ENCODE data around the gene PPP1R13B.

Gene PPP1R13B

DNA sequence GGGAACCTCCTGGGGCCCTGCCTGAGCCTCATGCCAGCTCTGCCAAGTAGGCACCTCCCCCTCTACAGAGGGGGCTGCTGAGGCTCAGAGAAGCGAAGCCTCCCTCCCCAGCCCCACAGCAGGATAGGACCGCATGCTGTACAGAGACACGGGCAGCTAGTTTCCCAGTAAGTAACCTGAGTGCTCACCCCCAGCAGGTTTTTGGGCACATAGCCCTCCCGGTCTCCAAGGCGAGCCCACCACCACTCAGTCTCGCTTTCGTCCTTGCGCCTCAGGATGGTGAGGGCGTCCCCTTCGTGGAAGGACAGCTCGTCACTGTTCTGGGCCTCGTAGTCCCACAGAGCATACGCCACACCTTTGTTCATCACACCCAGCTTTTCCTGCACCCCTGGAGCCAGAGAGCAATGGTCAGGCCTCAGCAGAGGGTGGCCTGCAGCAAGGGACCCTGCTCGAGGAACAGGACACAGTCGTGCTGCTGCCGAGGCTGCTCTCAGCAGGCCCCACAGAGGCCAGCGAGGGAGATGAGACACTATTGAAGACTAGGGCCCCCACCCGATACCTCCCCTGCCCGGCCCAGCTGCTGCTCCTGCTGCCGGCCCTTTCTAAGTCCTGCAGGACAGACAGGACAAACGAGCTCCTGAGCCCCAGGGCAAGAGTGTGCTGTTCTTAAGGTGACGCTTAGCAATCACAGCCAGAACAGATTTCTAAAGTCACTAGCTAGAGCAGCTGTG is 111.4 kb downstream of the PPP1R13B start:
- no peak overlapping the region for H3K27ac ChIP-seq (replicated peaks)
- H3K4me3 ChIP-seq (replicated peaks; ENCODE audit: insufficient read depth, low read length), result no peak overlapping the region
- TF ChIP-seq CTCF (IDR thresholded peaks at IDR 0.05; ENCODE audit: insufficient read depth, low read length), result no peak
- no peak for TF ChIP-seq POLR2AphosphoS5 (IDR thresholded peaks at IDR 0.05; ENCODE audit: low read depth)
- no peak for TF ChIP-seq GABPA (IDR thresholded peaks at IDR 0.05; ENCODE audit: low read depth)
- TF ChIP-seq REST (IDR thresholded peaks at IDR 0.05; ENCODE audit: insufficient replicate concordance, low read depth), result no peak
- DNase-seq (ENCODE audit: low read depth in 1 of 2, low spot score in 1 of 2), result no peak
- no peaks in the 10 kb centered on the region for H3K27me3 ChIP-seq (ENCODE audit: insufficient read depth, poor library complexity, severe bottlenecking)

- no peak for DNase-seq (ENCODE audit: low read depth in 1 of 2, low spot score in 1 of 2)
- H3K27ac ChIP-seq (replicated peaks), result no peak overlapping the region
These were observed 111.9 kb downstream of the PPP1R13B start for GRCh38 chr14:103735439-103735814.

GRCh38 chr14:103735022-103735421 is 112.4 kb downstream of the PPP1R13B start:
- DNase-seq (ENCODE audit: low read depth in 1 of 2, low spot score in 1 of 2), result no peak
- Histone ChIP-seq H3K4me3 (replicated peaks; ENCODE audit: insufficient read depth, low read length) (no peak overlapping the region), H3K27ac (replicated peaks) (no peak overlapping the region), H3K27me3 (ENCODE audit: insufficient read depth, poor library complexity, severe bottlenecking) (no peaks in the 10 kb centered on the region)
- no peak for TF ChIP-seq GABPA (IDR thresholded peaks at IDR 0.05; ENCODE audit: low read depth)
- no peak for TF ChIP-seq SPI1 (IDR thresholded peaks at IDR 0.05; ENCODE audit: borderline replicate concordance, low read depth)
- TF ChIP-seq CTCF (IDR thresholded peaks at IDR 0.05; ENCODE audit: insufficient read depth, low read length), result no peak
- TF ChIP-seq REST (IDR thresholded peaks at IDR 0.05; ENCODE audit: insufficient replicate concordance, low read depth), result no peak
- no peak for TF ChIP-seq POLR2AphosphoS5 (IDR thresholded peaks at IDR 0.05; ENCODE audit: low read depth)

More at GRCh38 chr14:103735439-103735814, 111.9 kb downstream of the PPP1R13B start:
- TF ChIP-seq POLR2AphosphoS5 (IDR thresholded peaks at IDR 0.05; ENCODE audit: low read depth) (no peak), REST (IDR thresholded peaks at IDR 0.05; ENCODE audit: insufficient replicate concordance, low read depth) (no peak)
- H3K4me3 ChIP-seq (replicated peaks; ENCODE audit: insufficient read depth, low read length), result no peak overlapping the region
- no peaks in the 10 kb centered on the region for H3K27me3 ChIP-seq (ENCODE audit: insufficient read depth, poor library complexity, severe bottlenecking)
